HEK293 (cell line): Measurements from ENCODE around the gene LRP5.

Experiments
- CTCF ChIA-PET: fragments of 350-600 bp; formaldehyde crosslinking; extraction: SDS; loops from one replicate; lab custom pipeline; 2021; ENCODE audit warnings: antibody characterized with exemption; lab: Yijun Ruan, JAX
- POLR2A ChIA-PET: fragments of 300-600 bp; formaldehyde crosslinking; extraction: SDS; loops from one replicate; lab custom pipeline; 2020; ENCODE audit warnings: antibody characterized with exemption, inconsistent platforms; lab: Yijun Ruan, JAX
- H3K27ac ChIP-seq: fragments of 200-500 bp; sonication (Bioruptor generic); 2 replicates; pipeline ENCODE4 v1.5.1; 2014; ENCODE audit warnings: low read depth, low read length, control low read depth, inconsistent platforms; ENCODE audit errors: extremely low read depth
- H3K36me3 ChIP-seq, 2 experiments: fragments of 200-500 bp in 1 of 2; sonication (Bioruptor generic) in 1 of 2; 1 replicate in 1 of 2; 2 replicates in 1 of 2; pipeline ENCODE4 v1.5.1; 2014 to 2017; ENCODE audit warnings: inconsistent platforms in 2 of 2, low read length in 2 of 2; ENCODE audit not compliant: control insufficient read depth in 2 of 2, insufficient read depth in 1 of 2
- H3K4me1 ChIP-seq: fragments of 200-500 bp; sonication (Bioruptor generic); 2 replicates; pipeline ENCODE4 v1.5.1; 2014; ENCODE audit warnings: mild to moderate bottlenecking, low read length, inconsistent platforms; ENCODE audit not compliant: control insufficient read depth, insufficient read depth
- H3K4me3 ChIP-seq: 2 replicates; pipeline ENCODE4 v1.5.1; 2011; ENCODE audit warnings: low read depth, mild to moderate bottlenecking, control low read depth, low read length, moderate library complexity
- H3K9me3 ChIP-seq: fragments of 200-500 bp; sonication (Bioruptor generic); 2 replicates; pipeline ENCODE4 v1.5.1; 2014; ENCODE audit warnings: low read depth, low read length, inconsistent platforms; ENCODE audit not compliant: control insufficient read depth, insufficient read depth
- HIC1 ChIP-seq: fragments of 450-650 bp; formaldehyde crosslinking; IDR thresholded peaks from 2 replicates; pipeline ENCODE4 v1.5.1; 2016; ENCODE audit warnings: missing biosample characterization, missing genetic modification characterization
- REST ChIP-seq: fragments of 450-650 bp; formaldehyde crosslinking; IDR thresholded peaks from 2 replicates; pipeline ENCODE4 v1.5.1; 2016; ENCODE audit warnings: missing biosample characterization, missing genetic modification characterization
- SCRT2 ChIP-seq: fragments of 450-650 bp; formaldehyde crosslinking; IDR thresholded peaks from 2 replicates; pipeline ENCODE4 v1.5.1; 2016; ENCODE audit warnings: missing biosample characterization, missing genetic modification characterization
- ZBTB49 ChIP-seq: fragments of 450-650 bp; formaldehyde crosslinking; IDR thresholded peaks from 2 replicates; pipeline ENCODE4 v1.5.1; 2016; ENCODE audit warnings: missing biosample characterization, missing genetic modification characterization, low read depth
- ZNF157 ChIP-seq: fragments of 450-650 bp; formaldehyde crosslinking; IDR thresholded peaks from 2 replicates; pipeline ENCODE4 v1.5.1; 2016; ENCODE audit warnings: missing biosample characterization, missing genetic modification characterization
- ZNF169 ChIP-seq: fragments of 450-650 bp; formaldehyde crosslinking; IDR thresholded peaks from 2 replicates; pipeline ENCODE4 v1.5.1; 2016; ENCODE audit warnings: missing biosample characterization, missing genetic modification characterization
- ZNF175 ChIP-seq: fragments of 450-650 bp; formaldehyde crosslinking; IDR thresholded peaks from 2 replicates; pipeline ENCODE4 v1.5.1; 2016; ENCODE audit warnings: missing biosample characterization, missing genetic modification characterization
- ZNF324 ChIP-seq: fragments of 450-650 bp; formaldehyde crosslinking; IDR thresholded peaks from 2 replicates; pipeline ENCODE4 v1.5.1; 2016; ENCODE audit warnings: missing biosample characterization, missing genetic modification characterization
- ZNF473 ChIP-seq: fragments of 450-650 bp; formaldehyde crosslinking; IDR thresholded peaks from 2 replicates; pipeline ENCODE4 v1.5.1; 2017; ENCODE audit warnings: missing biosample characterization, missing genetic modification characterization
- ZNF510 ChIP-seq: fragments of 450-650 bp; formaldehyde crosslinking; IDR thresholded peaks from 2 replicates; pipeline ENCODE4 v1.5.1; 2018; ENCODE audit warnings: mild to moderate bottlenecking, missing genetic modification characterization, missing biosample characterization; ENCODE audit not compliant: insufficient replicate concordance
- ZNF521 ChIP-seq: fragments of 450-650 bp; formaldehyde crosslinking; IDR thresholded peaks from 2 replicates; pipeline ENCODE4 v1.5.1; 2017; ENCODE audit warnings: missing biosample characterization, mild to moderate bottlenecking, missing genetic modification characterization
- ZNF600 ChIP-seq: fragments of 450-650 bp; formaldehyde crosslinking; IDR thresholded peaks from 2 replicates; pipeline ENCODE4 v1.5.1; 2016; ENCODE audit warnings: missing biosample characterization, missing genetic modification characterization
- ZNF624 ChIP-seq: fragments of 450-650 bp; formaldehyde crosslinking; IDR thresholded peaks from 2 replicates; pipeline ENCODE4 v1.5.1; 2017; ENCODE audit warnings: missing biosample characterization, missing genetic modification characterization
- ZNF658 ChIP-seq: fragments of 450-650 bp; formaldehyde crosslinking; IDR thresholded peaks from 2 replicates; pipeline ENCODE4; 2016; ENCODE audit warnings: missing biosample characterization, missing genetic modification characterization
- TF ChIP-seq, protein P1 (sequence below): fragments of 450-650 bp; formaldehyde crosslinking; IDR thresholded peaks from 2 replicates; pipeline ENCODE4 v1.5.1; 2016; ENCODE audit warnings: missing biosample characterization, missing genetic modification characterization
- TF ChIP-seq, protein P2 (sequence below): fragments of 450-650 bp; formaldehyde crosslinking; IDR thresholded peaks from 2 replicates; pipeline ENCODE4 v1.5.1; 2017; ENCODE audit warnings: missing biosample characterization, missing genetic modification characterization

LRP5 gene

DNA sequence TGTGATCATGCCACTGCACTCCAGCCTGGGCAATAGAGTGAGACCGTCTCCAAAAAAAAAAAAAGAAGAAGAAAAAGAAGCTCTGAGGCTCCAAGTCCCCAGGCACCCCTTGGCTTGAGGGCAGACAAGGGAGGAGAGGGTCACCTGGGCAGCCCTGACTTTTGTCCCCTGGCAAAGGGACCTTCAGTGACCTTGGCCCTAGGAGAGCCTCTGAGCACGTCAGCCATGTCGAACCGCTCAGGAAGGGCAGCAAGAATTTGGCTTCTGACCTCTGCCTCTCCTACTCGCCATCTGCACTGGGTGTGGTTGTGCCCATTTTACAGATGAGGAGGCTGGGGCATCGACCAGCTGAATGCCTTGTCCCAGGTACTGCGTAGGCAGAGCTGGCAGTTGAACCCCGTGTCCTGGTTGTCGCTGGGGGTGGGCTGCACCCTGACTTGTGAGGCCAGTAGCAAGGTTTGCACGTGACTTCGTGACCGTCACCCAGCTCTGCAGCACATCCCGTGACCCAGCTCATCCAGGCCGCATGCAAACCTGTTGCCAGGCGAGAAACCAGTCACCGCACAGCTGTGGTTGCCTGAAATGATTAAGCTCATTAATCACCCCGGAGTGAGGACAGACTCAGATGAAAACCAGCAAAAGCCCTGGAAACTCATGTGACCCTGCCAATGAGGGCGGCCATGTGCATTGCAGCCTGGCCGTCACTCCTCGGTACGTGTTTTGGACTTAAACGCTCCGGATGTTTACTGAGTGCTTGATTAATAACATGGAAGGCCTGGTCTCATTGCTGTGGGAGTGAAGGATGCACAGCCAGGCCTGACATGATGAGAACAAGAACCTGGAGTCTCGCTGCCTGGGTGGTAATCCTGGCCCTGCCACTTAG lies 100.4 kb downstream of the LRP5 start:
- TF ChIP-seq ZNF510 (tag by site-specific recombination) (no peak), SCRT2 (tag by site-specific recombination) (peak; percentile 31; the same call in 1 of the 2 replicates)
- TF ChIP-seq, all 188 proteins: peak for 1
- no peaks in the 10 kb centered on the region for H3K4me1 ChIP-seq
- no peak overlapping the region for H3K4me3 ChIP-seq
- POLR2A ChIA-PET = no interaction called here
- H3K27ac ChIP-seq = no peak overlapping the region
- no peaks in the 10 kb centered on the region for H3K9me3 ChIP-seq
- CTCF ChIA-PET = no interaction called here
- peaks cover 4 to 76% of the 10 kb centered on the region in 2 experiments; a peak in 2 of 3 replicates for H3K36me3 ChIP-seq

- Histone ChIP-seq H3K36me3 (peaks cover 2 to 75% of the 10 kb centered on the region in 2 experiments; a peak in 2 of 3 replicates), H3K27ac (no peak overlapping the region), H3K4me3 (no peak overlapping the region)
- CTCF ChIA-PET = no interaction called here
- TF ChIP-seq ZNF157 (tag by site-specific recombination) (no peak), HIC1 (tag by site-specific recombination) (no peak), ZNF658 (no peak), ZNF624 (tag by site-specific recombination) (no peak), ZNF600 (tag by site-specific recombination) (no peak), REST (tag by site-specific recombination) (no peak), ZNF521 (tag by site-specific recombination) (no peak), ZNF473 (tag by site-specific recombination) (no peak), ZBTB49 (tag by site-specific recombination) (no peak), ZNF169 (tag by site-specific recombination) (no peak), ZNF175 (no peak), ZNF324 (tag by site-specific recombination) (no peak)
- TF ChIP-seq, protein P1, sequence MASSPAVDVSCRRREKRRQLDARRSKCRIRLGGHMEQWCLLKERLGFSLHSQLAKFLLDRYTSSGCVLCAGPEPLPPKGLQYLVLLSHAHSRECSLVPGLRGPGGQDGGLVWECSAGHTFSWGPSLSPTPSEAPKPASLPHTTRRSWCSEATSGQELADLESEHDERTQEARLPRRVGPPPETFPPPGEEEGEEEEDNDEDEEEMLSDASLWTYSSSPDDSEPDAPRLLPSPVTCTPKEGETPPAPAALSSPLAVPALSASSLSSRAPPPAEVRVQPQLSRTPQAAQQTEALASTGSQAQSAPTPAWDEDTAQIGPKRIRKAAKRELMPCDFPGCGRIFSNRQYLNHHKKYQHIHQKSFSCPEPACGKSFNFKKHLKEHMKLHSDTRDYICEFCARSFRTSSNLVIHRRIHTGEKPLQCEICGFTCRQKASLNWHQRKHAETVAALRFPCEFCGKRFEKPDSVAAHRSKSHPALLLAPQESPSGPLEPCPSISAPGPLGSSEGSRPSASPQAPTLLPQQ = no peak
- TF ChIP-seq, protein P2, sequence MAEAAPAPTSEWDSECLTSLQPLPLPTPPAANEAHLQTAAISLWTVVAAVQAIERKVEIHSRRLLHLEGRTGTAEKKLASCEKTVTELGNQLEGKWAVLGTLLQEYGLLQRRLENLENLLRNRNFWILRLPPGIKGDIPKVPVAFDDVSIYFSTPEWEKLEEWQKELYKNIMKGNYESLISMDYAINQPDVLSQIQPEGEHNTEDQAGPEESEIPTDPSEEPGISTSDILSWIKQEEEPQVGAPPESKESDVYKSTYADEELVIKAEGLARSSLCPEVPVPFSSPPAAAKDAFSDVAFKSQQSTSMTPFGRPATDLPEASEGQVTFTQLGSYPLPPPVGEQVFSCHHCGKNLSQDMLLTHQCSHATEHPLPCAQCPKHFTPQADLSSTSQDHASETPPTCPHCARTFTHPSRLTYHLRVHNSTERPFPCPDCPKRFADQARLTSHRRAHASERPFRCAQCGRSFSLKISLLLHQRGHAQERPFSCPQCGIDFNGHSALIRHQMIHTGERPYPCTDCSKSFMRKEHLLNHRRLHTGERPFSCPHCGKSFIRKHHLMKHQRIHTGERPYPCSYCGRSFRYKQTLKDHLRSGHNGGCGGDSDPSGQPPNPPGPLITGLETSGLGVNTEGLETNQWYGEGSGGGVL (tag by site-specific recombination) = no peak
- TF ChIP-seq, all 188 proteins: peak for 0
- no peaks in the 10 kb centered on the region for H3K9me3 ChIP-seq
- H3K4me1 ChIP-seq = no peaks in the 10 kb centered on the region
- POLR2A ChIA-PET = no interaction called here
Observed at GRCh38 chr11:68413591-68413999, 101.2 kb downstream of the LRP5 start.
